CD4-positive, alpha-beta T cell treated with Interleukin-4 for 4 hours (primary cell): ENCODE data around the gene NCKAP5.
"Not testable (repeated sequence)": the region's sequence is repeated elsewhere in the genome, so short reads cannot be mapped to it uniquely, and the experiment has no call there.

Experiments used
- DNase-seq: peaks from one replicate; pipeline ENCODE4 v3.0.0-alpha.2; 2020

Gene NCKAP5

DNA sequence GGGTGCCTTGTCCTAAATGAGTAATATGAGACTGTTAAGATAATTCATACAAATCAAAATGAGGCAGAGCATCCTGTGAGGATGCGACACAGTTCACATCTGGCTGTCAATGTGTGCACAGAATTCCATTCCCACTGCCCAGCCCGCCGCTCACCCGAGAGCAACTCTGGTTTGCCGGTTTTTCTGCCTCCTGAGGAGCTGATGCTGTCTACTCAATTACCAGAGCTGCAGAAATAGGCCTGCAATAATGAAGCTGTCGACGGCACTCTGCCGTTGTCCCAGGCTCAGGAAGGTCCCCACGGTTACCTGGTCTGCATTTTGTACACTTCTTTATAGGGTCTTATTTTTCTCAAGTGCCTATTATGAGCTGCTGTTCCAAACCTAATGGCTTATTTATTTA lies 842.5 kb downstream of the NCKAP5 start:
- no peak for DNase-seq

DNA sequence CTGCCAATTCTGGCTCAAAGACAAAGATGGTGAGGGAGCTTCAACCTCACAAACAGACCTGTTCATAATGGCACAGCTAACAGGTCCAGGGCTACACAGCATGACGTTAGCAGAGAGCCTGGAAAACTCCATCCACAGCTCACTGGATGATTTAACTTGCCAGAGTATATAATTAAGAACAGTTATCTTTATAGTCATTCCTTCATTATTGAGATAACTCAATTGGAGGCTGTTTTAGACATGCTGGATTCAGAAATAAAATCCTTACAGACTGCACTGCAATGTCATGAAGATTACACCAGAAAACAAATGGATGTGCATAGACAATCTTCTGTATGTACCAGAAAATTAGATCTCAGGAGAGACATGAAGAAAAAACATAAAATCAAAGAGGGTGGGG lies 843.1 kb downstream of the NCKAP5 start:
- no peak for DNase-seq

DNA sequence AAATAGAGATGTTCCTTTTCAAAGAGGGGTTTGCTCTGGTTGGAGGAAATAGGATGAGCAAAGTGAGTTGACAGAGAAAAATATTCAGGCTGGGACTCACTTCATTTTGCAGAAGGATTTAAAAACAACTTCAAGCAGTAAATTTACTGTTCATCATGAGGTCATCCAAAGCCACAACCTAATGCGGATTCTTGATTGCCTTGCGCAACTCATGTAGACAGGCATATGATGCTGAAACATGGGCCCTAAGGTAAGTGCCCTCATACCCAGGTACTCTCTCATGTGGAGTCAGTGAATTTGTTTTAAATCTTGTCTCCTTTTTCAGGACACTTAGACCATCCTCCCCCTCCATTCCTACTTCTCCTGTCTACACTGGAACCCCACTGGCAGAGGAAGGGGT lies 846.3 kb downstream of the NCKAP5 start:
- no peak for DNase-seq

DNA sequence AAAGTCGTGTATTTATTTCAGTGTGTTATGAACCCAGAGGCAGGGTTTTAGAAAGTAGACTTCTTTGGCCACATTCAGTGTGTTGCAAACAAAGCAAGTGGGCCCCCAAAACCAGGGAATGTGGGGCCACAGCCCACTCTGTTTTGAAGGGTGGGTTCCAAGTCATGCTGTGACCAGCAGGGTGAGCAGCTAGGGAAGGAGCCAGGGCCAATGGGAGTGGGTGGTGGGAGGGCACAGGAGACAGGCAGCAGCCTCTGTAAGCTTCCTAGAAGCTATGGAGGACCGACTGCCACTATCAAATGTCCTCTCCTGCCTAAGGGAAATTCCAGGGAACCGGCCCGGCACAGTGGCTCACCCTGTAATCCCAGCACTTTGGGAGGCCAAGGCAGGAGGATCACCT lies 847.9 kb downstream of the NCKAP5 start:
- no peak for DNase-seq

DNA sequence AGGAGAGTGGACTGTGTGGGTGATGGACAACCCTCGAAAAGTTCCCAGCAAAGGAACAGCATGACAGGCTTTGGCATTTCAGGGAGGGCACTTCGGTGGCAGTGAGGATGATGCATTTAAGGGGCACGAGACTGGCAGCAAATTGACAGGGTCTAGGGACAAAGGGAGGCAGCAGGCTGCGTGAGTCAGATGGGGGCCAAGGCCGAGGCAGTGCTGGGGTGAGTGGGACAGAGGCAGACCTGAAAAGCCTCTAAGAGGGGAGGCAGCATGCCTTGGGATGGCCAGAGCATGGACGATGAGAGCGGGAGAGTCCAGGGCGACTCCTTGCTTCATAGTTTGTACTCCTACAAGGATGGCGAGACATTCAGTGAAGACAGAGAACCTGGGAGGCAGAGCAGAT lies 848.8 kb downstream of the NCKAP5 start:
- no peak for DNase-seq

DNA sequence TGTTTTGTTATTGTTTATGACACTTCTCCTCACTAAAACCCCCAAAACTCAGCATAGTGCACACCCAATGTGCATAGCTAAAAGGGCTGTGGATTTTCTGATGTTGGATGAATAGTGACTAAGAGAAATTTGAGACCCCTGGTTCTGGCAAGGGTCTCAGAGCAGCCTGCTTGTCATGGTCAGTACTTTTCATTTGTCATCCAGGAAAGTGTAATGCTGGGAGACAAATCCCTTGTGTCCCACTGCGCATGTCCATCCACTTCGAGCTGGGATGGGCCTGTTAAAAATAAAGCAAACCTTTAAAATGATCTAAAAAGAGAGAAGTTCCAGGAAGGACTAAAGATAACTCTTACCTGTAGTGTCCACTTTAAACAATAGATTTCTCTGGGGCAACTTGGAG lies 851.3 kb downstream of the NCKAP5 start:
- no peak for DNase-seq

DNA sequence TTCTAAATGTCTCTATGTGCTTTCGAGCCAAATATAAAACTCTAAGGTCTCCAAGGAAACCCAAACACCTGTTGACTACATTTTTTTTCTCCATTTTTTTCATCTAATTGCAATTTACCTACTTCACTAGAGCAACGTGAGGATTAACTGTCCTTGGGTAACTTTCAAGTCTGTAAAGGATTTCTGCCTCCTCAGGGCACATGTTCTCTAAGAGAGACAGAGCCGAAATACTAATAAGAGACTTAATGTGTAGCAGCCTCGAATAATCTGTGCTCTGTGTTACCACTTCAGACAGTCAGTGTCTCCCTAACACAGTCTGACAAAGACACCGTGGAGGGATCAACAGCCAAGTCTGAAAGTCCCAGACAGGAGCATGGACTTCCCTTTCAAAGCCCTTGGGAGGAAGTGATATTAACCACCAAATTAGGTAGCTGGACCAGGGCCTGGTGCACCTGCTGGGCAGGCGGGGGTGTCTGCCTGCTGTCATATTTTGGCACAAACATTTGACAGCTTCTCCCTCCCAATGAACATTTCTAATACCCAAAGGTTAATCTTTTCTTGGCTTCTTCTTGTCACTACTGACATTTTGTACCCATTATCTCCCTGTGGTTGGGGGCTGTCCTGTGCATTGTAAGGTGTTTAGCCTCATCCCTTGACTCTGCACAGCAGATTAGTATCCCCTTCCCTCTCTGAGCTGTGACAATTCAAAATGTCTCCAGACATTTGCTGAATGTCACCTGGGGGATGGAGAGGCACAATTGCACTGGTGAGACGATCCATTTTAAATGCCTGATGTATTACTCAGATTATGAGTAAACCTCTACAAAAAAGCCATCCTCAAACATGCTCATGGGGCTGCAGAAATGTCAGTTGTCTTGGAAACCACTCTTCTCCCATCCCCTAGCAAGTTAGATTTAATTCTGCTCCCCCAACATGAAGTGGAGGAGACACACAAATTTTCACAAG lies 852.6 kb downstream of the NCKAP5 start:
- no peak for DNase-seq

DNA sequence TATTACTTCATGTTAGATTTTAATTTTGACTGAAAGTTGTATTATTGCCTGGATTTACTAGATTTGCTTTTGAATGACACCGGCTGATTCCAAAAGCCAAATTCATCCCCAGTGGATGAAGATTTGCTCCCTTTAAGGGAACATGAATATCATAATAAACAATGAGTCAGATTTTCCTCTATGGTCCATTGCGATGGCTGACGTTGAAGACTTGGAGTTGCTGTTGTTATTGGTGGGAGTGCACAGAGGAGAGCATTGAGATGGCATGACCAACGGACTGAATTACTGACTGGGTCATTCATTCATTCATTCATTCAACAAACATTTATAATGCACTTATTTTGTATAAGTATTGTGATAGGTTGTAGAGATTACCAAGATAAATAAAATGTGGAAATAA lies 864.9 kb downstream of the NCKAP5 start:
- no peak for DNase-seq

DNA sequence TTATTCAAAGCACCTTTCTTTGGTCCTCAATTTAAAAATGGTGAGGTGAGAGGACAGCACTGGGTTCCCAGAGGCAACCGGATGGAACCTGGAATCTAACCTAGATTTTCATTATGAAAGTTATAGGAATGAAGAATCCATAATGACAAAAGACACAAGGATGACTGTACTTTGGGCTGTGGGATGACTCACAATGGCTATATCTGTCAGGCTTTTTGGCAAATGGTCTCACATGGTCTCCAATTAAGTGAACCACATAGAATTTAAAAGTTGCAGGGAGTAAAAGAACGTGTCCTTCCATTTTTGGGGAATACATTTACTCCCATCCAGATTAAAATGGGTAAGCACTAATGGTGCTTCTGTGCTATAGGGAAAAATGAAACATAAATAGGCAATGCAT lies 866.5 kb downstream of the NCKAP5 start:
- DNase-seq: no peak

DNA sequence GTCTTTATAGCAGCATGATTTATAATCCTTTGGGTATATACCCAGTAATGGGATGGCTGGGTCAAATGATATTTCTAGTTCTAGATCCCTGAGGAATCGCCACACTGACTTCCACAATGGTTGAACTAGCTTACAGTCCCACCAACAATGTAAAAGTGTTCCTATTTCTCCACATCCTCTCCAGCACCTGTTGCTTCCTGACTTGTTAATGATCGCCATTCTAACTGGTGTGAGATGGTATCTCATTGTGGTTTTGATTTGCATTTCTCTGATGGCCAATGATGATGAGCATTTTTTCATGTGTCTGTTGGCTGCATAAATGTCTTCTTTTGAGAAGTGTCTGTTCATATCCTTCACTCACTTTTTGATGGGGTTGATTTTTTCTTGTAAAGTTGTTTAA lies 868.5 kb downstream of the NCKAP5 start:
- not testable (repeated sequence) for DNase-seq

DNA sequence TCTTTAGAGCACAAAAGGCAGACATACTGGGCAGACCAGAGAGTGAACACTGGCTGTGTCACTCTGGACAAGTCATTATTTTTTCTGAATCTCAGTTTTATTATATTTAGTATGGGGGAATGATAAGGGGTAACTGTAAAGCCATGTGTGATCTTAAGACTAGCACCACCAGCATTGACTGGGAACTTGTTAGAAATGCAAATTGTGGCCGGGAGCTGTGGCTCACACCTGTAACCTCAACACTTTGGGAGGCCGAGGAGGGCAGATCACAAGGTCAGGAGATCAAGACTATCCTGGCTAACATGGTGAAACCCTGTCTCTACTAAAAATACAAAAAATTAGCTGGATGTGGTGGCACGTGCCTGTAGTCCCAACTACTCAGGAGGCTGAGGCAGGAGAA lies 869.9 kb downstream of the NCKAP5 start:
- not testable (repeated sequence) for DNase-seq

DNA sequence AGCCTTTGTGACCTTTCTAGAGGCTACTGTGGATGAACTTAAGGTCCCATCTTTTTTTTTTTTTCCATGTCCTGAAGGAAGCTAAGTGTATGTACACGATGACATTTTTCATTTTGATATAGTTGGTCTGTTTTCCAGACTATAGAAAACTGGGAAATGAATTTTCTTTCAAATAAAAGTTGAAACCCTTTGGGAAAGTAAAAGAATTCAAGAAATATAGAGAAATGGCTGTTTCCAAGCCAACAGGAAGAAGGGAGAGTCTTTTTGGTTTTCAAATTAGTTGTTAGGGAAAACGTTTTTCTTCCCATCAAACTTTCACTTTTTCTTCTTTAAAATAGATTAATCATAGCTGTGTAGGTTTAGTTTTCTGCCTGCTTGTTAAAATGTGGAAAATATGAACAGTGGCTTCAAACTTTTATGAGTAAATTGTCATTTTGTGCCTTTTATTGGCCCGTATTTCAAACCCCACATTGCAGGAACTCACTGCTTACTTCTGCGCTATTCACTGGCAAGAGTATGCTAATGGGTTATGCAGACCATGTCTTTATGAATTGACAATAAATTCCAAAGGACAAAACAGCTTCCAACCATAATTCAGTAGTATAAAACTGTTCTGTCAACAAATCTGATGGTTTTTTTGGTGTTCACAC lies 870.6 kb downstream of the NCKAP5 start:
- no peak for DNase-seq

DNA sequence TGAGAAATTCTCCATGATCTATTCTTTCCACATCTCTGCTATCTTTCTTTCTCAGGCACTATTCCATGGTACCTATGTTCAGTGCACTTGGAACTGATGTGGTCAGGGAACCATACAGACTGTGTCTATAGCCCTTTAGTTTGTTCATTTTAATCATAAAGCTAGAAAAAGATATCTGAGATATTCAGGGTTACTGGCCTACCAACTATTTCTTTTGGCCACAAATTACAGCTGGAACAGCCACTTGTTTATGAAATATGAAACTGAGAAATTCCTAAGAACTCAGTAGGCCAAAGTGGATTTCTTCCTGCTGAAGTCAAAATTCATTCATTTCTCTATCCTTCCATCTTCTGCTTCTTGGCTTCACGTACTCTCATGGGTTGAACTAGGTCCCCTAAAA lies 875.4 kb downstream of the NCKAP5 start:
- no peak for DNase-seq

DNA sequence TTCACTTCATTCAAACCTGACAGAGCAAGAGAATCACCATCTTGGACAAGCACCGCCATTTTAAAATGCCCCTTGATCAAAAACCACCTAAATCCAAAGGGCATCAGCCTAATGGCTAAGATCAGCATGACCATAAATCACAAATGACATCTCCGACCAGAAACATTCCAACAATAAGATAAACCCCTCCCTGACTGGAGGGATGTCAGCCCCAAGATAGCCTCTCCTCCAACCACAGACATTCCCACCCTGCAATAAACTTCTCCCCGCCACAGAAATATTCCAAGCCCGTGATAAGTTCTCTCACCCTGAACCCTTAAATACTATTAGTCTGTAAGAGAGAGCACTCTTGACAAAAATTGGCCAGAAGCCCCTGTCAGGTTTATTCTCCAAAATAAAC lies 876.7 kb downstream of the NCKAP5 start:
- DNase-seq: no peak

DNA sequence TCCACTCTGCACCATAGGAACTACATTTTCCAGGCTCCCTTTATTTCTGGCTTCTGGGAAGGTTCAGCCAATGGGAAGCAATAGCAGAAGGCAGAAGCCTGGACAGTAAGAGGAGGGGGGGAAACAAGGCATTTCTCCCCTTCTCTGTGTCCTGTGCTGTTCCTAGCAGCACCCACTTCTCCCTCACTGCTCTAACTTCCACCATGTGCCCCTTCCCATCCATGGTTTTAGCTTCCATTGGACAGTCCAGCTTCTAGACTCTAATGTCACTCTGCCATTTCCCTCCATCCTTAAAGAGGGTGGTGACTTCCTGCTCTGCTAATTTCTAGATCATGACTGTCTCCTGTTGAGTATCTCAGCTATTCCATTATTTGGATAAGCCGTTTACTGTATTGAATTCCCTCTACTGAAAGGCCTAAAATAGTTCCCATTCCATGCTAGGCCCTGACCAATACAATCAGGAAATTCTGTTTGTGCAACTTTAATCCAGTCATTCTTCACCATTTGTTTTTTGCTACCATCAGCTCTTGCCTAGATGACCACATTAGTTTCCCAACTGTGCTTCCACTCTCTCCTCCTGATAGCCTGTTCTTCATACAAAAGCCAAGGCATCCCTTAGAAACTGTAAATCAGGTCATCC lies 877.5 kb downstream of the NCKAP5 start:
- no peak for DNase-seq

DNA sequence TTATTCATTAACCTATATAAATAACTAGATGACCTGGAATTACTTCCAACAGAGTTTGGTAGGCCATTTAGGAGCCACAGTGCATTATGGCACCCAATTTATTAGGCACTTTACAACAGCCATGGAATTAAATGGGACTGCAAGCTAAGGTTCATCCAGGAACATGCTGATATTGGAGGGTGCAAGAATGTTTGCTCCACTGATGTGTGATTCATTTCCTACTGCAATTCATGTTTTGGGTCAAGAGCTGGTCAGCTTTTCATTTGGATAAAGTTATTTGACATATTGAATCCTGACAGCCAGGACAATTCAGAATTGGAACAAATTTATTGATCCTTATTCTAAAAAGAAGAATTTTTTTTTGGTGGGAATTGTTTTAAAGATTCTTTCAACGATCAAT lies 886.5 kb downstream of the NCKAP5 start:
- no peak for DNase-seq

DNA sequence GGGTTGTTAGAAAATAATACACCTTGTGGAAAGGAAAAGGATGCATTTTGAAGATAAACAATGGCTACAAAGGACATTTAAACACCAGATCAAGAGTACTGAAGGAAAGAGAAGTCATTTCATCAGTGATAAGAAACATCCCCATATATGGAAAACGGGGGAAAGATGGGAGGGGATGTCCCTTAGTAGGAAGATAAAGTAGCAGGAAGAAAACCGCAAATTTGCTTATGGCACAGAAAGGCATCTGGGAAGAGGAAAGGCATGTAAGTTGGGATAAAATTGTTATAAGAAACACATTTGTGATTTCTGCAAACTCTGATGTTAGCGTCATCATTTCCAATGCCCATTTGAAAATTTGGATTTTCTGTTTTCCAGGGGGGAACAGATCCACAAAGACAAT lies 887.7 kb downstream of the NCKAP5 start:
- DNase-seq: no peak

DNA sequence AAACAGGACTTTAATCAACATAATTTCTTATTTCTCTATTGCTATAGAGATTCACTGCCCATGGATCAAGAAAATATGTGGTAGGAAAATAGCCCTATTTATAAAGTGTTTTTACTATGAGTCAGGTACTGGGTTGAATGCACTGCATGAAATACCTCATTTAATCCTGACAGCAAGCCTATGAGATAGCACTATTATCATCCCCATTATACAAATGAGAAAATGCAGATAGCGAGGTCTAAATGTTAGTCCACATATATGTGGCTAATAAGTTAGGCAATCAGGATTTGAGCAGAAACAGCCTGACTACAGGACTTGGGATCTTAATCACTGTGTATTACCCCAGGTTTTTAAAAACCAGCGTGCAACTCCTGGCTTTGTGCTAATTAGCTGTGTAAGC lies 889.8 kb downstream of the NCKAP5 start:
- no peak for DNase-seq

DNA sequence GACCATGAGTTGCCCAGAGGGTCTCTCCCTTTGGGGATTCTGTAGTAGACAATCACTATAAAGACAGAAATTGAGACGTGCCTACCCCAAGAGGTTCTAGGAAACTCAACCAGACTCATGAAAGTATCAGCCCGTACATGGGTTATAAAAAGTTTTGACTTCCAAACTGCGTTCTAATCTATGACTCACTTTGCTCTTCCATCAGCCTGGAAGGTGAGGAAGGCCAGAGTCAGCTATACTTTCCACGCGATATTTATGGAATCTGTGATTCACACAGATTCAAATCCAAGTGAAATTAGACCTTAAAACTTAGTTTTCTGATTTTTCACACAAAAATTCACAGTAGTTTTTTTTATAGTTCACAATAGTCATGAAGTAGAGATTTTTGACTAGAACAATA lies 890.6 kb downstream of the NCKAP5 start:
- DNase-seq: no peak

DNA sequence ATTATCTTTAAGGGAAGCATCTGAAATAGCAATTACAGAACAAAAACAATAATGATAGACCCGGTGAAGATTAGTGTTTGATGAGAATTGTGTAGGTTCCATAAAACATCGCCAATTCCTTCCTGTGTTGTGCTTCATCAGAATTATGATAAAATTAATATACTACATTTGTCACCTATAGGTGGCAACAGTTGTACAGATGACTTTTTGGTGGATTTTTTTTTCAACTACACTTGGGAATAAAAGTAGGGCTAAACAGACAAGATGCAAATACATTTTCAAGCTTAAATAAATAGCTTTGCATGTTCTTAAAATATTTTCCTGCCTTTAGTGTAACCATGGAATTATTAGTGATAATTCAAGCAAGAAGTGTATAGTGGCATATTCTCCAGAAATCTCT lies 891.3 kb downstream of the NCKAP5 start:
- no peak for DNase-seq

DNA sequence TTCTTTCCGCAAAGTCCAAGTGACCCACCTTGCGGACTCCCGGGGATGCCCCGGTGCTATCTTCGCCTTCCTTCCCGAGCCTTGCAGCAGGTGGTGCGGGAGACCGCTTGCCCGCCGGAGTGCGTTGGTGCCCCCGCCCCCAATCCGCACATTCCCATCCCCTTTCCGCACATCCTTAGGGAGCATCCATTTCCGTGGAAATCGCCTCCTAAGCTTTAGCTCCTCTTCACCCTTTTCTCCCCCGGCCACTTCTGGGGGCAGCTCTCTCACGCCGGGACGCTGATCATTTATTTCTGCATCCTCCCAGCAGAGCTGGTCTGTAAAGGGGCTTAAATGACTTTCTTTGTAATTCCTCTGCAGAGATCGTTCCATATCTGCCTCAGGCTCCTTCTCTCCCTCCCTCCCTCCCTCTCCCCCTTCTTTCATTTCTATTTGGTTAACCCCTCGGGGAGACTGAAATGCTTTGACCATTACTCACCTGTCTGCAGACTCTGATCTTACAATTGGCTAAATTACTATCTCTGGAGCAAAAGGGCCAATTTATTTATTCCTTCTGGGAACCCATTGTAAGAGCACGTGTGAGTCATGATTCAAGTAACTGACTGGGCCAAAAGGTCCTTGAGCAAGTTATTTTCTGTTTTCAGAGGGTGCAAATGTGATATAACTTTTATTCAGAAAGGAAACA lies 897.0 kb downstream of the NCKAP5 start:
- DNase-seq: no peak

DNA sequence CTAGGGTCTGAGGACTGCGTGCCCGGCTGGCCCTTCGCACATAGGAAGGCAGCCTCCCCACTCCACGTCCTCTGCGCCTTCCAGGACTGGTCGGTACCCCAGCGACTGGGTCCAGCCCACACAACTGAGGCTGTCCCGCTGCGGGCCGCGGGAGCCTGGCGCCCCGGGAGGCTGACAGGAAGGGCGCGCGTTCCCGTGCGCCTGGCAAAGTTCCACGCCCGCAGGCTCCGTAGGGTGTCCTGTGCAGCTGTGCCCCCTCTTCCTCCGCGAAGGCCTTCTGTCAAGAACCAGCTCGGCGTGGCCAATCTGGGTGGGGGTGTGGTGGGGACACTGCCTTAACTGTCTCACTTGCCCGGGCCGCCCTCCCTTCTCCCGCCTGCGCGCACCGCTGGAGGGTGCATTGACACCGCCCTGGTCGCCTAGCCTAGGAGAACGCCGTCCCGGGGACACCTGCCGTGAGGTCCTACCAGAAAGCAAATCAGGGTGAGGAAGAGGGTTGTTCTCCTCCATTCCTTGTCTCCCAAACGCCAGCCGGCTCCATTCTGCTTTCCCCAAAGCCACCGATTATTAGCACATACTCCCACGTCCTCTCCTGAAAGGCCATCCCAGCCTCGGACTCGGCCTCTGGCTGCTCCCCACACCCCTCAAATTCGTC lies 897.6 kb downstream of the NCKAP5 start:
- no peak for DNase-seq
